Subcutaneous abdominal adipose tissue (tissue), 5 donors: ENCODE data around the gene TGM2.

Experiments used
- H3K27ac ChIP-seq: one replicate; pipeline ENCODE4 v1.7.0; 2013; ENCODE audit warnings: low read depth, mild to moderate bottlenecking, inconsistent platforms, low read length, moderate library complexity
- H3K27me3 ChIP-seq, 5 donors: one replicate each; pipeline ENCODE4 v1.7.0; 2013; ENCODE audit warnings: low read length in 5 of 5, inconsistent platforms in 1 of 5; ENCODE audit not compliant: control insufficient read depth in 5 of 5, insufficient read depth in 4 of 5
- H3K36me3 ChIP-seq, 5 donors: one replicate each; pipeline ENCODE4 v1.7.0; 2013; ENCODE audit warnings: low read length in 5 of 5; ENCODE audit not compliant: control insufficient read depth in 5 of 5, insufficient read depth in 5 of 5
- H3K4me1 ChIP-seq, 5 donors: one replicate each; pipeline ENCODE4 v1.7.0; 2013; ENCODE audit warnings: low read length in 5 of 5, mild to moderate bottlenecking in 3 of 5, moderate library complexity in 1 of 5; ENCODE audit not compliant: control insufficient read depth in 5 of 5, insufficient read depth in 5 of 5
- H3K4me3 ChIP-seq, 5 donors: one replicate each; pipeline ENCODE4 v1.7.0; 2013; ENCODE audit warnings: low read length in 5 of 5, low read depth in 1 of 5
- H3K9ac ChIP-seq, 5 donors: one replicate each; pipeline ENCODE4 v1.7.0; 2013; ENCODE audit warnings: low read length in 5 of 5, mild to moderate bottlenecking in 4 of 5, moderate library complexity in 3 of 5
- H3K9me3 ChIP-seq, 5 donors: one replicate each; pipeline ENCODE4 v1.7.0; 2013; ENCODE audit warnings: low read length in 5 of 5; ENCODE audit not compliant: control insufficient read depth in 5 of 5
- donor health status: healthy.
- donor health status: healthy.
- donor health status: healthy.
- donor health status: healthy.
- donor health status: healthy.

The TGM2 gene

DNA sequence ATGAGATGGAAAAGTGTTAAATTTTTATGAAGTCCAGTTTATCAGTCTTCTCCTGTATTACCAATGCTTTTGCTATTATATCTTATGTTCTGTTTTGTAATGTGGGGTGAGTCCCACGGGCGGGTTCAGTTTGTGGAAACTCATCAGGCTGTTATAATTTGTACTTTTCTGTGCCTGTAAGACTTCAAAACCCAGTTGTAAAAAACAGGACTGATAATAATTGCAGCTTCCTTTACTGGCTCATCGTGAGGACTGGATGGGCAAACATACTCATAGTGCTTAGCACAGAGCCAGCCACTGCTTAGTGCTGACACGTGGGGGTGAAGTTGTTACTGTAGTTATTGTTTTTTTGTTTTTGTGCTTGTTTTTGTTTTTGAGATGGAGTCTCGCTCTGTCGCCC lies 45.6 kb downstream of the TGM2 start:
- Histone ChIP-seq H3K36me3 (no peaks in the 10 kb centered on the region), H3K9me3 (no peaks in the 10 kb centered on the region), H3K27ac (no peak overlapping the region), H3K4me1 (peaks cover 0 to 3% (median 0%) of the 10 kb centered on the region in 5 donors), H3K4me3 (no peak overlapping the region), H3K9ac (no peak overlapping the region), H3K27me3 (no peaks in the 10 kb centered on the region)

DNA sequence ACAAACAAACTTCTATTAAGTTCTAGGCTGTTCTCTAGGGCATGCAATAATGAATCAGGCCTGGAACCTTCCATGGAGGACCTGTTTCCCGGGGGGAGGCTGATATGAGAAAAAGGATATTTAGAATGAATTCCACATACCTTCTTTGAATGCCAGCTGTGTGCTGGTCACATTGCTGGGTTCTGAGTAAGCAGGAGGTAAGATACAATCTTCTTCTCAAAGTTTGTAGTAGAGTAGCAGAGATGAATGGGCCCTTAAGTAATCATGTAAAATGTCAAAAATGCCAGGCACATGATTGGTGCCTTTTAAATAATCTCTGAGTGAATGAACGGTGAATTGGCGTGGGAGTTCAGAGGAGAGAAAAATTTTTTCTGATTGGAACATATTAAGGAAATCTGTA lies 47.4 kb downstream of the TGM2 start:
- Histone ChIP-seq H3K4me1 (peaks cover 0 to 5% (median 0%) of the 10 kb centered on the region in 5 donors), H3K36me3 (no peaks in the 10 kb centered on the region), H3K27me3 (no peaks in the 10 kb centered on the region), H3K9ac (no peak overlapping the region), H3K27ac (no peak overlapping the region), H3K4me3 (no peak overlapping the region), H3K9me3 (no peaks in the 10 kb centered on the region)

DNA sequence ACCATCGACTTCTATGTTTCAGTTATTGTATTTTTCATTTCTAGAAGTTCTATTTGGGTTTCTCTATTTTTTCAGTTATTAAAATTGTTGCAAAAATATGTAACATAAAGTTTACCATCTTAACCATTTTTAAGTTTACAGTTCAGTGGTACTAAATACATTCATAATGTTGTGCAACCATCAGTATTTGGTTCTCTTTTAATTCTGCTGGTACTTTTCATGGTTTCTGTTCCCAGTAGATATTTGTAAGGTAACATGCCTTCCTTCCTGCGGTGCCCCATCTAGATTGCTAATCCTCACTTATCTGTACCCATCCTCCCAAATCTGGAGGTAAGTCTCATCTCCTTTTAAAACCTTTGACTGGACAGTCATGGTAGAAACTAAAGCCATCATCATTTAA lies 47.9 kb downstream of the TGM2 start:
- H3K4me3 ChIP-seq = no peak overlapping the region
- no peak overlapping the region for H3K9ac ChIP-seq
- peaks cover 0 to 5% (median 0%) of the 10 kb centered on the region in 5 donors for H3K4me1 ChIP-seq
- no peaks in the 10 kb centered on the region for H3K36me3 ChIP-seq
- no peaks in the 10 kb centered on the region for H3K9me3 ChIP-seq
- H3K27me3 ChIP-seq = no peaks in the 10 kb centered on the region
- H3K27ac ChIP-seq = no peak overlapping the region

GRCh38 chr20:38116409-38117165 lies 48.5 kb downstream of the TGM2 start:
- Histone ChIP-seq H3K9me3 (no peaks in the 10 kb centered on the region), H3K27me3 (no peaks in the 10 kb centered on the region), H3K4me3 (no peak overlapping the region)

GRCh38 chr20:38115896-38116295 lies 49.2 kb downstream of the TGM2 start:
- Histone ChIP-seq H3K4me1 (peaks cover 0 to 8% (median under 1%) of the 10 kb centered on the region in 5 donors), H3K9ac (no peak overlapping the region), H3K27me3 (no peaks in the 10 kb centered on the region), H3K4me3 (no peak overlapping the region), H3K27ac (no peak overlapping the region), H3K36me3 (no peaks in the 10 kb centered on the region), H3K9me3 (no peaks in the 10 kb centered on the region)

More at GRCh38 chr20:38116409-38117165, 48.5 kb downstream of the TGM2 start:
- H3K36me3 ChIP-seq = no peaks in the 10 kb centered on the region
- no peak overlapping the region for H3K27ac ChIP-seq
- peaks cover 0 to 8% (median 0%) of the 10 kb centered on the region in 5 donors for H3K4me1 ChIP-seq
- H3K9ac ChIP-seq = no peak overlapping the region

DNA sequence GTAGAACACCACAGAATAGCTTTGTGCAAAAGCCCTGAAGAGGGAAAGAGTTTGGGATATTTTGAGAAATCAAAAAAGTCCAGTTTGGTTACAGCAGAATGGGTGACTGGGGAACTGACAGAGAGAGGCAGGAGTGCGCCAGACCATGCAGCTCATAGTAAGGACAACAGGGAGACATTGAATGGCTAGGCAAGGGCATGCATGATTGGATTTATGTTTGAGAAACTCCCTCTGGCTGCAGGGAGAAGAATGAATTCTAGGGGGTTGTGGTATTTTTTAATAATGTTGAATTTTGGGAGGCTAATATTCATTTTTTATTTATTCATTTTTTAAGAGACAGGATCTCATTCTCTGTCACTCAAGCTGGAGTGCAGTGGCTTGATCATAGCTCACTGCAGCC lies 49.9 kb downstream of the TGM2 start:
- Histone ChIP-seq H3K36me3 (no peaks in the 10 kb centered on the region), H3K4me3 (no peak overlapping the region), H3K27ac (no peak overlapping the region), H3K27me3 (no peaks in the 10 kb centered on the region), H3K4me1 (peaks cover 0 to 12% (median 7%) of the 10 kb centered on the region in 5 donors), H3K9me3 (no peaks in the 10 kb centered on the region), H3K9ac (no peak overlapping the region)

DNA sequence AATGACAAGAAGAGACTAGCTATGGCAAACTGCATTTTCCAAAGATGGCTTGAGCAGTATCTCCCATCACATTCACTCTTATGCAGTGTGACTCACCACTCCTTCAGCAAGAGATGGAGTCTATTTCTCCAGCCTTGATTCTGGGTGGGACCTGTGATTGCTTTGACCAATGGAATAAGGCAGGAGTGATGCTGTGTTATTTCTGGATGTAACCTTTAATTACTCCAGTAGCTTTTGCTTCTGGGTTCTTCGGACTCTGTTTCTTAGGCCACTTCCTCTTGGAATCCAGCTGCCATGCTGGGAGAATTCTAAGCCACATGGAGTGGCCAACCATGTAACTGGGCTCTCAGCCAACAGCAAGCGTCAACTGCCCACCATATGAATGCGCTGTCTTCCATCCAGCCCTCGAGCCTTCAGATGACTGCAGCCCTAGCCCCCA lies 50.7 kb downstream of the TGM2 start:
- no peaks in the 10 kb centered on the region for H3K27me3 ChIP-seq
- H3K4me3 ChIP-seq = no peak overlapping the region
- H3K9me3 ChIP-seq = no peaks in the 10 kb centered on the region
- H3K4me1 ChIP-seq = peaks cover 4 to 16% (median 15%) of the 10 kb centered on the region in 5 donors
- H3K27ac ChIP-seq = no peak overlapping the region
- H3K36me3 ChIP-seq = no peaks in the 10 kb centered on the region
- H3K9ac ChIP-seq = no peak overlapping the region

DNA sequence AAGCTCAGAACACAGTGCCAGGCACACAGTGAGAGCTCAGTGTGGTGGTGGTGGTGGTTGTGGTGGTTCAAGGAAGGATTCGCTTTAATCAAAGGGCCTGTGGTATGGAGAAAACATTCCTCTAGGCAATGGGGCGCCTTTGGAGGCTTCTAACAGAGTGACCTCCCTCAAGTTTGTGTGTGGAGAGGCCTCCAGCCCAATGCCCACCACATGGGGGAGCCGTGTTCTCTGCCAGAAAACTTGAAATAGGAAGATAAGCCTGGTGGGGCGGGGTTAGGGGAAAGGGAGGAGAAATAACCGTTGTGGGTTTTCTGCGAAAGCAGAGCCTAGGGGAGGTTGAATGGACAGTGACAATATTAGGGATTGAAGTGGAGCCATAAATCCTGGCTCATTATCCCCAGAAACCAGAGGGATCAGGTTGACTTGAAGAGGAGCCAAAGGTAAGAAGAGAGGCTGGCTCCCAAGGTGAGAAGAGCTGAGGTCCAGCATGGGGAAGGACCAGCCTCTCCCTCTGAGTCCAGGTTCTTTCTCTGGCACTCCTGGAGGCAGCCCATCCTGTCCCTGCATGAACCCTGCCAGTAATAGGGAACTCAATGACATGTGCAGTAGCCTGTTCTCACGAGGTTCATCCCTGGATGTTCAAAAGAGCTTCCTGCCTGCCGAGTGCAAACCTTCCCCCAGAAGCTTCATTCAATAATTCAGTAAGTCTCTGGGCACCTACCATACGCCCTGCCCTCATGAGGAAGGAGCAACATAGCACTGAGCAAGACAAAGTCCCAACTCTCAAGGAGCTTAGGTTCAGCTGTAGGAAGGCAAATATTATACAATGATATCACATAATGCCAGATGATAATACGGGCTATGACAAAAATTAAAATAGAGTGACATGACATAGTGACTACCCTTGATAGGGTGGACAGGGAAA lies 51.4 kb downstream of the TGM2 start:
- Histone ChIP-seq H3K4me3 (no peak overlapping the region), H3K27ac (no peak overlapping the region), H3K27me3 (no peaks in the 10 kb centered on the region), H3K4me1 (peaks cover 6 to 23% (median 20%) of the 10 kb centered on the region in 5 donors), H3K9ac (no peak overlapping the region), H3K36me3 (no peaks in the 10 kb centered on the region), H3K9me3 (no peaks in the 10 kb centered on the region)

DNA sequence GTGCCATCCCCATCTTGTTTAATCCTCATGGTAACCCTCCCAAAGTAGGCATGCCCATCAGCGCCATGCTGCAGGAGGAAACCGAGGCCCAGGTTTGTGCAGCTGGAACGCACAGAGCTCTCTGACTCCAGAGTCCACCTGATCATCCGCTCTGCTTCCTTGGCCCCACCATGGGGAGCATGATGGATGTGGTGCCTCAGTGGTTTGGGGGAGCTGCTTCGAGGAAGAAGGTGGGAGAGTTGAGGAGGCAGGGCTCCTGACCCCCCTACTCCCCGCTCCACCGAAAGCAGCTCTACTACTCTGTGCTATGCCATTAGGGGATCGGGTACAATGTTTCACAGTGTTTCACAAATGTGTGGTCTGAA lies 52.2 kb downstream of the TGM2 start:
- peaks cover 7 to 27% (median 24%) of the 10 kb centered on the region in 5 donors for H3K4me1 ChIP-seq
- no peak overlapping the region for H3K4me3 ChIP-seq
- no peaks in the 10 kb centered on the region for H3K9me3 ChIP-seq
- H3K36me3 ChIP-seq = no peaks in the 10 kb centered on the region
- H3K27me3 ChIP-seq = no peaks in the 10 kb centered on the region
- no peak overlapping the region for H3K9ac ChIP-seq
- H3K27ac ChIP-seq = no peak overlapping the region
